ENCODE measurements around the gene ZNF69. TPM values are rescaled to one million over a fixed set of nuclear protein-coding genes. Genes with fewer than 3 reads are reported as not detected.
"Not testable (repeated sequence)": the region's sequence is repeated elsewhere in the genome, so short reads cannot be mapped to it uniquely, and the experiment has no call there.

ZNF69 gene
- total RNA-seq, 1 donor from 2014 or later, result 15.0 TPM

- no peak for DNase-seq (ENCODE audit: low read depth)
- TF ChIP-seq CTCF (conservative IDR thresholded peaks at IDR 0.05; ENCODE audit: low read depth, low read length), result no peak
- no peak overlapping the region for H3K4me3 ChIP-seq (ENCODE audit: low read depth, low read length)
Observed at GRCh38 chr19:11931051-11931450, 43.5 kb downstream of the ZNF69 start.

- no peak for TF ChIP-seq CTCF (conservative IDR thresholded peaks at IDR 0.05; ENCODE audit: low read depth, low read length)
- DNase-seq (ENCODE audit: low read depth), result no peak
Observed at GRCh38 chr19:11931513-11931912, 43.9 kb downstream of the ZNF69 start.

GRCh38 chr19:11935829-11936228, 48.2 kb downstream of the ZNF69 start:
- not testable (repeated sequence) for DNase-seq (ENCODE audit: low read depth); H3K4me3 ChIP-seq (ENCODE audit: low read depth, low read length)

More at GRCh38 chr19:11931513-11931912, 43.9 kb downstream of the ZNF69 start:
- no peak overlapping the region for H3K4me3 ChIP-seq (ENCODE audit: low read depth, low read length)

- not testable (repeated sequence) for H3K4me3 ChIP-seq (ENCODE audit: low read depth, low read length); DNase-seq (ENCODE audit: low read depth)
Observed at GRCh38 chr19:11938383-11938782, 50.8 kb downstream of the ZNF69 start.

- not testable (repeated sequence) for H3K4me3 ChIP-seq (ENCODE audit: low read depth, low read length); DNase-seq (ENCODE audit: low read depth)
Observed at GRCh38 chr19:11941361-11941887, 53.8 kb downstream of the ZNF69 start.

GRCh38 chr19:11942008-11942842, 54.6 kb downstream of the ZNF69 start:
- no peak for DNase-seq (ENCODE audit: low read depth)
- no peak overlapping the region for H3K4me3 ChIP-seq (ENCODE audit: low read depth, low read length)
- no peak for TF ChIP-seq CTCF (conservative IDR thresholded peaks at IDR 0.05; ENCODE audit: low read depth, low read length)

- DNase-seq (ENCODE audit: low read depth), result no peak
- H3K4me3 ChIP-seq (ENCODE audit: low read depth, low read length), result no peak overlapping the region
- no peak for TF ChIP-seq CTCF (conservative IDR thresholded peaks at IDR 0.05; ENCODE audit: low read depth, low read length)
Observed at GRCh38 chr19:11942843-11943108, 55.2 kb downstream of the ZNF69 start.

- H3K4me3 ChIP-seq (ENCODE audit: low read depth, low read length), result no peak overlapping the region
- DNase-seq (ENCODE audit: low read depth), result no peak
- no peak for TF ChIP-seq CTCF (conservative IDR thresholded peaks at IDR 0.05; ENCODE audit: low read depth, low read length)
Observed at GRCh38 chr19:11944656-11945055, 57.1 kb downstream of the ZNF69 start.
